ENCODE measurements around the gene POLQ.
"Not testable (repeated sequence)": the region's sequence is repeated elsewhere in the genome, so short reads cannot be mapped to it uniquely, and the experiment has no call there.

The POLQ gene

DNA sequence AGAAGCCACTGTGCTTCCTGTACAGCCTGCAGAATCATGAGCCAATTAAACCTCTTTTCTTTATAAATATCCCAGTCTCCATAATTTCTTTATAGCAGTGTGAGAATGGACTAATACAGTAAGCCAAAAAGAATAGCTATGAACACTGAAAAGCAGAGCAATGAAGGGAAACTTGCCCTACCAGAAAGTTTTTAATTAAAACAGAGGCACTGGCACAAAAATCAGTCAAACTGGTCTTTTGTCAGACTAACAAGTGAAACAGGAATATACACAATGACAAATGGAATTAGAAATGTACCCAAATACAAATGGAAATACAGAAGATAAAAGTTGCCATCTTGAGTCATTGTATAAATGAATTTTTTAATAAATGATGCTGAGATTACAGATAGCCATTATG is 40.5 kb downstream of the POLQ start:
- DNase-seq: no peak

DNA sequence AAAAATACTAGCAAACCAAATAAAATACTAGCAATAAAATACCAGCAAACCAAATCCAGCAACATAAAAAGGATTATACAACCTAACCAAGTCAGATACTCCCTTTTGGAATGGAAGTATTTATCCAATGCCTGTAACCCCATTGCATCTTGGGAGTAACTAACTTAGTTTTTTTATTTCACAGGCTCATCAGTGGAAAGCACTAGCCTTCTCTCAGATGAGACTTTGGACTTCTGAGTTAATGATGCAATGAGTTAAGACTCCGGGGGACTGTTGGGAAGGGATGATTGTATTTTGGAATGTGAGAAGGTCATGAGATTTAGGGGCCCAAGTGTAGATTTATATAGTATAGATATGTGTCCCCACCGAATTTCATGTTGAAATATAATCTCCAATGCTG is 41.2 kb downstream of the POLQ start:
- no peak for DNase-seq

DNA sequence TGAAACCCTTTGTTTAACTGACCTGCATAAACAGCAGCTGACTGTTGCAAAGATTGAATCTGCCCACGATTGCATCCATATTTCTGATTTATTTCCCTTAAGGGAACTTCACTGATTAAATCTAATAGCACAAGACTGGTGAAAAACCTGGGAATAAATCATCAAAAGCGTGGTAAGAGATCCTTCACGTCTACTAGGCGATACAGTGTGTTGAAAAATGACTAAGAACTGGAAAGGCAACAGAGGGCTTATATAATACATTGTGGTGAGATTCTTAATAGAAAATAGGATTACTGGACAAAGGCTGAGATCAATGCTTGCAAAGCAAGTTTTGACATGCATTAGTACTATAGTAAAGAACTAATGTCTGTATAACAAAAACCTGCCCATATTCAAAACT is 49.0 kb downstream of the POLQ start:
- DNase-seq: no peak

DNA sequence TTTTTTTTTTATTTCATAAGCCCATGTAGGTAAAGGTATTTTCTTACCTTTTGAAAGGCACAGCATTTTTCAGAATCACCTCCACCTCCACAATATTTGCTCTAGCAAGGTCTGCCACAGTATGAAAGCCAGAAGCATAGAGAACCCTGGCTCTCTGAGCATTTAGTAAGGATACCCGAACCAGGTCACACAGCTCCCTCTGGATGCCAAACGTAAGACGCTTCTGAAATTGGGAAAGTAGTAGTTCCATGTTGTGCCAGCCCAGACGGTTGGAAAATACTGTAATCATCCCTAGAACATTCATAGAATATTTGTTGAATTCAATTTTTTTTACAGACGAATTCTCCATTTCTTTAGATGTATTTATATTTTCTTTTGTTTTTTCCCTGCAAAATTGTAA is 52.4 kb downstream of the POLQ start:
- no peak for DNase-seq

DNA sequence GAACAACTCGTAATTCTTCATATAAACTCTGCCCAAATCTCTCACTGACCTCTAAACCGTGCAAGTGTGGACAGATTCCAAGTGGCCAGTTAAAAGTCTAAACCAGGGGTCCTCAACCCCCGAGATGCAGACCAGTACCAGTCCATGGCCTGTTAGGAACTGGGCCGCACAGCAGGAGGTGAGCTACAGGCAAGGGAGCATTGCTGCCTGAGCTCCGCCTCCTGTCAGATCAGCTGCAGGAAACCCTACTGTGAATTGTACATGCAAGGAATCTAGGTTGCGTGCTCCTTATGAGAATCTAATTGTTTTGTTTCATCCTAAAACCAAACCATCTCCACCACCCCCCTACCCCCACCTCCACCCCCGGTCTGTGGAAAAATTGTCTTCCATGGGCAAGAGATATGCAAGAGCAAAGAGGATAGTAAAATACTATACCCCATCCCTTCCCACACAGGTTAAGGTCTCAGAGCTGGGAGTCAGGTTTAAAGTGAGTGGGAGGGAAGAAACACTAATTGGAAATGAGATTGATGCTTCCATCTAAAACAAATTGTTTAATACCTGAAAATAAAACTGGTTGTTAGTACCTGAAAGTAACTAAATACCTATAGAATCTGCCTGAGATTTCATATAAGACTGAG is 54.0 kb downstream of the POLQ start:
- no peak for DNase-seq

DNA sequence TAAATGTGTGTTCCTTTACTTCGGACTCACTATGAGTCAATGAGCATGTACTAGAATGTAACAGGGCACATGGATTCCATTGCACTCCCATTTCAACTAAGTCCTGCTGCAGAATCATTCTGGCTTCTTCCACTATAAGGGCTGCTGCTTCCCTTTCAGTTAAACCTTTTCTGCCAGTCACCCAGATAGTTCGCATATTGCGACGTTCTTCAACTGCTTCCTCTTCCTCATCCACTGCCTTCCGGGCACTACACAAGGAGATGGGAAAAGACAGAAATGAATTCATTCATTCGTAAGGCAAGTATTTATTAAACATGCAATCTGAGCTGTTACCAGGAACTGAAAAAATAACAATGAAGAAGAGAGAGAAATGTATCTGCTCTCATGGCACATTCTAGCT is 55.6 kb downstream of the POLQ start:
- no peak for DNase-seq

DNA sequence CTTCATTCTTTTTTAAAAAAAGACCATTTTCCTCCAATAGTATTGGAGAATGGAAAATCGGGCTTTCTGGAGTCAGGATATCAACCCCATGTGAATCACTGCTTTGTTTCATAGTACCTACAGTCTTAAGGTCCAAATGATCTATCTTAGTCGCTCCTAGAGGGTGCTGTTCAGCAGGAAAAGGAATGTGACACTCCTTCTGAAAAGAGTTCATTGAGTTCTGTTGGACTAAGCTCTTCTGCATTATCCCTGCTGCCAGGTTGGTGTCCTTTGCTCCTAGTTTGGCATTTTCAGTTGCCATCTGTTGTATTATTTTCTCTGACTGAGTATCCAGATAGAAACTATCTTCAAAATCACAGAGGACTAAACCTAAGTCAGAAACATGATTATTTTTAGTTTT is 57.2 kb downstream of the POLQ start:
- no peak for DNase-seq

DNA sequence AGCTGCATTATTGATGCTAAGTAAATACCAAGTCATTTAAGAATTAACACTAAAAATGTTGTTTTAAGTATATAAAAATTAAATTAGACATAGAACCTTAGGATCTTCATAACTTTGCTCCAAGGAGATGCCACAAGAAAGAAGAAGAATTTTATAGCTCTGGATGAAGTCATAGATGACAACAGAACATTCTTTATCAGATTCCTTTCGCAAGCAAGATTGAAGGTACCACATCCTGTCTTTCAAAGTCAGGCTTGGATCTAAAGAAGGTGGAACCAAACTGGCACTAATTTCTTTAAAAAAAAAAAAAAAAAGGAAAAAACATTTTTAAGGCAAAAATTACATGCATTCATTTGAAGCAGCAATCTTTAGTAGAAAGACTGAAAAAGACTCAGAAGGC is 62.5 kb downstream of the POLQ start:
- DNase-seq: no peak

DNA sequence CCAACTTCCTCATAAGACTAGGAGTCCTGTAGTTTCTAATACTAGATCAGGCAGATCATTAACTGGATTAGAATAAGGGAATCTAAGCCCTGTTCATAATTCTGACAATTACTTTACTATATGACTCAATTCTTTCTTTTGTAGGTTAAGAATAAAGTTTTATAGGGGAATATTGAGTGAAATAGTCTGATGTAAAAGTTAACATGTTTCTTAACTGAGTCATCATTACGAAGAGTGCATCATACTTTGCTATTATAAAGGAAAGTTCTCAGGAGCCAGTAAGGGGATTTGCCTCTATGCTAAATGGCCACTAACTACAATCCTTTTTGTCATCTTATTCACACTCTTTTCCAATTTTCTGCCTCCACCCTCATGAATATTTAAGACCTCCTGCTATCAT is 63.1 kb downstream of the POLQ start:
- no peak for DNase-seq

DNA sequence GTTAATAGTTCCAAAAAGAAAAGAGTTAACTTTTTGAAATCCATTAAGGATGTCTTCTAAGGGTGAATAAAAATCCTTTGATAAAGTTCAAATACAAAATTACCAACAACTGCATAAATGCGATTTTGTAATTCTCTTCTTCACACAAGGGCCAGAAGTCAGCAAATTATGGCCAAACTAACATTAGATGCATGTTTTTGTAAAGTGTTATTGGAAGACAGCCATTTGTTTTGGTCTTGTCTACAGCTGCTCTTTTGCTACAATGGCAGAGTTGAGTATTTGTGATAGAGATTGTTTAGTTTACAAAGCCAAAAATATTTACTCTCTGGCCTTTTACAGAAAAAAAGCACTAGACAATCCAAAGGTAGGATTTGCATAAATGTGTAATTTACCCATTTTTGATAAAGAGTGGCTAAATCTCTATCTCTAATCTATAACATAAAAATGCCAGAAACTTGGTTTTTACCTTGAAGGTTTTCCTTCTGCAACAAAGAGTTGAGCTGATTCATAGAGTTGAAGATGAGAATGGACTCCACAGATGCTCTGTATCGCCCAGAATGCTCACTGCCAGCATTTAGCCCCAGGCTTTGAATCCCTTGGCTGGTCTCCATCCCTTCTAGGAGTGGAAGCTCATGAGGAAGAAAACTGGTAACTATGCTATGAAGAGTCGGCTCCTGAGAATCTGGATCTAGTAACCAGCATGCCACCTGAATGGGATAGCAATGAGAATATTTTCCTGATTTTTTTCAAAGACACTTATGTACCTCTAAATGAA is 64.5 kb downstream of the POLQ start:
- no peak for DNase-seq

DNA sequence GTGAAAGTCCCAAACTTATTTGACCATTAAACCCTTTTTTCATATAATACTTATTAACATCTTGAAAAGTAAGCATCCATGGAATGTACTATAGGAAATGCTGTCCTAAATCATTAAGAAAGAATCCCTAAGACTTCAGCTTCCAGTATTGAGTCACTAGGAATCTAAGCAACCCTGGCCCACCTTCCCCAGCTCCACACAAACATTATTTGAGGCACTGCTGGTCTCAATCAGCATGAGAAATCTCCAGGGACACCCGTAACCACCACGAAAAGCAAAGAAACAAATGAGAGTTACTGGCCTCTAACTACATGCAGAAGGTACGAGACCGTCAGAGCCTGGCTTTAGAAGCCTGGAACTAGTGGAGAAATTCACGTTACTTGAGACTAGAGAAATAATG is 68.2 kb downstream of the POLQ start:
- no peak for DNase-seq

DNA sequence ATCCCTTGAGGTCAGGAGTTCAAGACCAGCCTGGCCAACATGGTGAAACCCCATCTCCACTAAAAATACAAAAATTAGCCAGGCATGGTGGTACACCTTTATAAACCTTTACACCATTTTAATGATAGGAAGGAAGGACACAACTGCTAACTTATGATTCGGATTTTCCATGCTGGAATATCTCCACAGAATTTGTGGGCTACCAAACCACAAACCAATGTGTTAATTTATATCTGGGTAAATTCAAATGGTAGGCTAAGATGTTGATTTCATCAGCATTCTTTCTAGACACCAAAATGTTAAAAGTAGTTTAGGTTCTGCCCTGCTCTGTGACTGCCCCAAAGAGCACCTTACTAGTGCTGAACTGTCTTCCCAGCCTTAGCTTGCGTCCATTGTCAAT is 72.8 kb downstream of the POLQ start:
- DNase-seq: no peak

DNA sequence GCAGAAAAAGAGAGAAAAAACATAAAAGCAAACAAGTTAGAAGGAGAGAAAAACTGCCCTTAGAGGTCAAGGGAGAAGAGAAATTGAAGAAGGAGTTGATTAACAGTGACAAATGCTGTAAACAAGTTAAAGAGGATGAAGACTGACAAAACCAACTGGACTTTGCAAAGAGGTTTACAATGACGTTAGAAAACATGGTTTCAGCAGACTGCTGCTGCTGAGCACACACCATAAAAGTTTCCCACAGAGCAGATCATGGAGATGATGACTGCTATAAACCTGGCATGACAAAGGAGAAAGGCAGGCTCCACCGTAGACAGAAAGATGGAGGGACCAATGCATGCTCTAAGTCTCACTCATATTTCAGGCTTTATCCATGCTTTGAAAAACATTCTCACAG is 78.7 kb downstream of the POLQ start:
- DNase-seq: no peak

DNA sequence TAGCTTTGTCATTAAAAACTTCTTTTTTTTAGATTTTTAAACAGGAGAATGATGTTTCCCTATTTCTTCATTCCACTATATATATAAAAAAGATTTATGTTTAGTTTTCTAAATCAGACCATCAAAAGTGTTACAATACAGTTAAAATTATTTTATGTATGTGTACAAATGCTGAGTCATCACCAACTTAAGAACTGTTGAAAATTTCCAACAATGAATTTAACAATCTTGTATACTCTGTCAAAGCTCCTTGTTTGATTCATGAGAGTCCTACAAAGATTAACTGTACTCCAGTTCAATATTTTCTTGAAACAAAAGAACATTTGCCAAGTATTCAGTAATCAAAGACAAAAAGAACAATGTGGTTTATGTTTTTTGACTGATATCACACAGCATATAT is 82.0 kb downstream of the POLQ start:
- no peak for DNase-seq

DNA sequence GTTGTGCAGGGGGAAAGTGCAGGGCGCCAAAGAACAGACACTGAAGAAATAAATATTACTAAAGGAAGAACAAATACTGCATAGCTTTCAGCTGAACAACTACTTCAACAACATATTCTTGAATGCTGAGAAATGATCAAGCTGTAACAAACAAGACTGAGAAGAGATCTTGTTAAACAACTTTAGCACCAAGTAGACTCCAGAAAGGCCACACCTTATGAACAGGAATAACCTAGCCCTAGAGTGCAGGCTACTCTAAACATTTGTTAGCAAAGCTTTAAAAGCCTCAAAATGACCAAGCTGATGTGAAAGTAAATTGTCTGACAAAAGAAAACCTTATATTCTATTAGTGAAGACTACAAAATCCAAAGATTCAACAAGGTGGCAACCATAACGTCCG is 83.2 kb downstream of the POLQ start:
- no peak for DNase-seq

DNA sequence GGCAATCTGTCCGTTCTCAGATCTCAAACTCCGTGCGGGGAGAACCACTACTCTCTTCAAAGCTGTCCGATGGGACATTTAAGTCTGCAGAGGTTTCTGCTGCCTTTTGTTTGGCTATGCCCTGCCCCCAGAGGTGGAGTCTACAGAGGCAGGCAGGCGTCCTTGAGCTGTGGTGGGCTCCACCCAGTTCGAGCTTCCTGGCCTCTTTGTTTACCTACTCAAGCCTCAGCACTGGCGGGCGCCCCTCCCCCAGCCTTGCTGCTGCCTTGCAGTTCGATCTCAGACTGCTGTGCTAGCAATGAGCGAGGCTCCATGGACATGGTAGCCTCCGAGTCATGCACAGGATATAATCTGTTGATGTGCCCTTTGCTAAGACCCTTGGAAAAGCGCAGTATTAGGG is 94.0 kb downstream of the POLQ start:
- not testable (repeated sequence) for DNase-seq

DNA sequence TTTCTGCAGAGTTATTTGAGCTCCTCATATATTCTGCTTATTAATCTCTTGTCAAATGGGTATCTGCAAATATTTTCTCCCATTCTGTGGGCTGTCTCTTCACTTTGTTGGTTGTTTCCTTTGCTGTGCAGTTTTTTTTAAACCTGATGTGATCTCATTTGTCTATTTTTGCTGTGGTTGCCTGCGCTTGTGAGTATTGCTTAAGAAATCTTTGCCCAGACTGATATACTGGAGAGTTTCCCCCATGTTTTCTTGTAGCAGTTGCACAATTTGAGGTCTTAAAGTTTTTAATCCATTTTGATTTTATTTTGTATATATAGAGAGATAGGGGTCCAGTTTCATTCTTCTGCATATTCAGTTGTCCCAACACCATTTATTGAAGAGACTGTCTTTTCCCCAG is 102.3 kb downstream of the POLQ start:
- DNase-seq: no peak

DNA sequence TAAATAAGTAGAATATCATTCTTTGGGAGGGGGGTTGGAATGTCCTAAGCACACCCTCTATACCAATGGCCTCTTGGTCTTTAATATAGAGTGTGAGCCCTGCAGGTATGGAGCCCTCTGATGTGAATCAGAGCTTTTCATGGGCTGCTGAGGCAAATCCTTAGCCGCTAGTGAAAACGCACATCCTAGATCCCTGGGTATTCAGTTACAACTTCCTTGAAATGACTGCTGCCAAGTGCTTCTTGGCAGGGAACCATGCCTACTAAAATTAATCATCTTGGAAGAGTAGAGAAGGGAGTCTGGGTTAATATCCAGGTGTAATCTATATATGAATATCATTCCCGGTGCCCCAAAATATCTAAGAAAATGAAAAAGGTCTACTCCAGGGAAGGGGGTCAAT is 109.1 kb downstream of the POLQ start:
- DNase-seq: no peak

DNA sequence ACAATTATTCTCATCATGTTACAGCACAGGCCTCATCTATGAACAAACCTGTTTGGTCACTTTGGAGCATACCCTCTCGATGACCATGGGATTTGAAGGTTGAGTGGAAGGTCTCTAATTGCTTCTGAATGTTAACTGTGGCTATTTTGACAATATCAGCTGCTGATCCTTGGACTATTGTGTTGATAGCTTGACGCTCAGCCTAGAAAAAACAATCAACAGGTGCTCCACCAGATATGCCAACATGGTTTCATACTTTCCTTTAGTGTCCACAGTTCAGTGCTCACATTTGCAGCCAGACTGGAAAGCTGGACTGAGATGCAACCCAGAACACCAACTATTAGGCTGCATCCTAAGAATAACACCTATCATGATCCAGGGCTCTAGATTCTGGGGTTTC is 109.7 kb downstream of the POLQ start:
- no peak for DNase-seq

DNA sequence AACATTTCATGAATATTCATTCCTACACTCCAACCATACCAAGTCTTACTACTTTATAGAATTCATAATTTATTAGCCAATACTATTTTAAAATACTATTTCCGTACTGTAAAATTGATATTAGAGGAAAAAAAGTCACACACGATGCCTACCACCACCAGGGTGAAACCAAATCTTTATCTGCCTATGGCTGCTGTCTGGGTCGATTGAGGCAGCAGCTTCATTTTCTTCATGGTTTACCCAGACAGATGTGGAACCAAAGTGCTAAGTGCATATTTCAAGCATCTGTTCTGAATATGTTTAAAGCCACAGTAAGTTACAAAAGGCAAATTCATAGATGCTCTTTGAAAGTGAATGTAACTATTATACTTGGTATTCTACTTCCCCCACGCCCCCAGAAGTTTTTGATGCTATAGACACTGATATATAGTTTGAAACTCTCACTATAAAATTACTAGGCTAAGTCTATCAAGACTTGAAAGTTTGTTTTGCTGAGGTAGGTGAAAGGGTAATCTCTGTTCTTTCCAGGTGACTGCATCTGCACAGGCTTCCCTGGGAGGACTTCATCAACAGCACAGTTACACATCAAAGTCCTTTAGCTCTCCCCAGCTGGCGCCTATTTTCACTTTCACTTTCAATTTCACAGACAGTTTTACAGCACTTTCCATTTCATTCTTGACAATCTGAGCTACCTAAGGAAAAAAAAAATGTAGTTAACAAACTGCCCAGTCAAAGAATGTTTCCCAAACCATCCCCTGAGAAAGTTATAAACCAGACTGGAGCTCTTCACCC is 113.9 kb downstream of the POLQ start:
- DNase-seq: no peak

DNA sequence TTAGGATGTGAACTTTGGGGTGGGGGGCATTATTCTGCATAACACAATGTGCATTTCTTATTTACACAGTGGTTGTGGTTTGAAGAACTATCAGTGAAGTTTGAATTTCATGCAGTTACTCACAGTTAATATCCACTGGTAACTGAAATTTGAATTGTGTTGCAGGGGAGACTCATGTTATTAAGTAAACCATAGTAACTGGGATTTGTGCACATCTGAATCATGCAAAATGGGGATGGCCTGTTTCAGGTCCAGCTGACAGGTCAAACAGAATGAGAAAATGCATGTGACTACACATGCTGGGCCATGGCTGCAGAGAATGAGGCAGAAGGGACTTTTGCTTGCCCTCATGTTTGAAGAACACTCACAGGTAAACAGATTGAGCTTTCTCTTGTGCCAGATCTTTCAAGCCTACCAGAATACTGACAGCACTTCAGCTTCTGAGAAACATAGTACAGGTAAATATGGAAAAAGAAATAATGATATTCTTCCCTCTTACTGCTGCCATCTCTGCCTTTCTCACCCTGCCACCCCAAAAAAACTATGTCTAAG is 115.0 kb downstream of the POLQ start:
- no peak for DNase-seq

DNA sequence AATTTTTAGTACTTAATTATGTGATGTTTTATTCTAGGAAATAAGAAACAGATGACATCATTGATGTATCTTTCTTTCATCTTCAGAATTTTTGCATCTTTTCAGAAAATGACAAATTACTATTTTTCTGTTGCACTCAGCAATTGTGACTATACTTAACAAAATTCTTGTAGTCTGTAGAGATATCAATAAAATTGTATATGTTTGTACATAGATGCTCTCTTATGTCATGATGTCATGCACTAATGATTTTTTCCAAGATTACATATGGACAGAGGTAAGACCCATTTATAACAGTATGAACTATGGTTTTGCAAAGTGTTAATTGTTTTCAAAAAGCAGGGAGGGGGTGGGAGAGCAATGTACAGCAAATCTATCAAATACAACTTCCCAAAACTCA is 121.2 kb downstream of the POLQ start:
- DNase-seq: no peak

DNA sequence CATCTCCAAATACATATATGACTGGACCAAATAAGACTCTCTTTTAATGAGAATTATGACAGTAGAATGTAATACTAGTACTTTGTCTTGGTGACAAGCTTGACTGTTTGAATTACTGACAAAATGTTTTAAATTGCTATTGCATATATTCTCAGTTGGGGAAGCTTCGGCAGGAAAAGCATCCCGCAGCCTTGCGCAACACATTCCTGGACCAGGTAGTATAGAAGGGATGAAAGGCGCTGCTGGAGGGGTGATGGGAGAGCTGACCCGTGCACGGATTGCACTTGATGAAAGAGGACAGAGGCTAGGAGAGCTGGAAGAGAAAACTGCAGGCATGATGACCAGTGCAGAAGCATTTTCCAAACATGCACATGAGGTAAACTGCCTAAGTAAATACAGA is 127.6 kb downstream of the POLQ start:
- no peak for DNase-seq

DNA sequence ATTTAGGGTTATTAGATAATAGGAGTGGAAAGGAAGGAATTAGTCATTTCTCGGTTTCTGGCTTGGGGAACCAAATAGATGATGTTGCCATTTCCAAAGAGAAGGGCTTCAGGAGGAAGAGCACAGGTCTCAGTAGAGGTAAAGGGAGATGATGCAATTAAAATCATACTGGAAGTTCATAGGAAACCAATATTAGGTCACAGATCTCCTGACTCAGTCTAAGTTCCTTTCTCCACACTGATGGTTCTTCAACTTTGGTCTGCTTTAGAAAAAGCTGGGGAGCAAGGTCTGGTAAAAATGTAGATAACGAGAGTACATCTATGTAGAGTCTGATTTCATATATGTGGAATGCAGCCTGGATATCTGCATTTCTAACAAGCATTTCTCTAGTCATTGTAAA is 130.9 kb downstream of the POLQ start:
- no peak for DNase-seq
